ENCODE measurements around the gene SRGAP2C. TPM values are rescaled to one million over a fixed set of nuclear protein-coding genes. Genes with fewer than 3 reads are reported as not detected.
"Not testable (repeated sequence)": the region's sequence is repeated elsewhere in the genome, so short reads cannot be mapped to it uniquely, and the experiment has no call there.

Gene SRGAP2C
- total and polyA plus RNA-seq, 2 of the 13 experiments (the other 11 are each of a cell fraction or from before 2014, with no cell fraction given): 6.9 to 8.4 TPM

DNA sequence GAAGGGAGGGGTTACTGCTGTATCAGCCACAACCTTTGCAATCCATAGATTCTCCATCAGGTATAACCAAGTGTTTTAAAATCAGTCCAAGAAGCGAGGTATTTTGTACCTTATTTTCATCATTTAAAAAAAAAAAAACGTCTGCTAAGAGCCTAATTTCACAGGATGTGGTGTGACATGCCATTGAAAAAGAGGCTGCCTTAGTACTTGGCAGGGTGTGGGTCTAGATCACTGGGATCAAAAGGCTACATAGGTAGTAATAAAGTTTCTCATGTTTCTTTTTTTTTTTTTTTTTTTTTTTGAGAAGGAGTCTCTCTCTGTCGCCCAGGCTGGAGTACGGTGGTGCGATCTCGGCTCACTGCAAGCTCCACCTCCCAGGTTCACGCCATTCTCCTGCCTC, 192.2 kb downstream of the SRGAP2C start:
- BruUV-seq (replicated peaks); DNase-seq (ENCODE audit: low spot score); H3K9ac ChIP-seq (ENCODE audit: insufficient read depth, low read depth, low read length); H3K36me3 ChIP-seq (replicated peaks in 1 of 2; ENCODE audit: control insufficient read depth in 1 of 2, insufficient read depth in 2 of 2, low read length in 2 of 2); H3K4me3 ChIP-seq (replicated peaks in 1 of 3; ENCODE audit: insufficient read depth in 1 of 3, low read depth in 2 of 3, low read length in 3 of 3); POLR2A ChIA-PET; ATAC-seq; H3K4me1 ChIP-seq (ENCODE audit: insufficient read depth, low read length); intact Hi-C loops (cut with micrococcal nuclease; ENCODE audit: unreplicated experiment); H3K4me2 ChIP-seq (ENCODE audit: low read depth, low read length); H3K9me3 ChIP-seq (ENCODE audit: low read length); H3K27me3 ChIP-seq (ENCODE audit: control insufficient read depth in 1 of 2, insufficient read depth in 2 of 2, low read length in 2 of 2); H2AFZ ChIP-seq (ENCODE audit: low read length); FAIRE-seq; H4K20me1 ChIP-seq (ENCODE audit: insufficient read depth, low read length); CTCF ChIA-PET (ENCODE audit: low intra/inter-chr PET ratio, low total read pairs); in situ Hi-C loops (cut with HindIII; ENCODE audit: extremely low pct_ligation_motif_present, low pct_unique_long_range_greater_than_20kb); H3K79me2 ChIP-seq (ENCODE audit: insufficient read depth, low read length); H3K27ac ChIP-seq (ENCODE audit: extremely low read length, insufficient read depth, low read length): not testable (repeated sequence)
- 100% methylated on average over 1 of the region's 7 CpGs for WGBS (ENCODE audit: low lambda C conversion rate)

GRCh38 chr1:121378757-121379156, 194.0 kb downstream of the SRGAP2C start:
- H3K27ac ChIP-seq (ENCODE audit: extremely low read length, insufficient read depth, low read length); ATAC-seq; BruUV-seq (replicated peaks); H3K9me3 ChIP-seq (ENCODE audit: low read length); H2AFZ ChIP-seq (ENCODE audit: low read length); H3K27me3 ChIP-seq (ENCODE audit: control insufficient read depth in 1 of 2, insufficient read depth in 2 of 2, low read length in 2 of 2); H4K20me1 ChIP-seq (ENCODE audit: insufficient read depth, low read length); DNase-seq (ENCODE audit: low spot score); in situ Hi-C loops (cut with HindIII; ENCODE audit: extremely low pct_ligation_motif_present, low pct_unique_long_range_greater_than_20kb); H3K9ac ChIP-seq (ENCODE audit: insufficient read depth, low read depth, low read length); H3K4me1 ChIP-seq (ENCODE audit: insufficient read depth, low read length); H3K36me3 ChIP-seq (replicated peaks in 1 of 2; ENCODE audit: control insufficient read depth in 1 of 2, insufficient read depth in 2 of 2, low read length in 2 of 2); H3K4me2 ChIP-seq (ENCODE audit: low read depth, low read length); FAIRE-seq; intact Hi-C loops (cut with micrococcal nuclease; ENCODE audit: unreplicated experiment); CTCF ChIA-PET (ENCODE audit: low intra/inter-chr PET ratio, low total read pairs); H3K79me2 ChIP-seq (ENCODE audit: insufficient read depth, low read length); POLR2A ChIA-PET; H3K4me3 ChIP-seq (replicated peaks in 1 of 3; ENCODE audit: insufficient read depth in 1 of 3, low read depth in 2 of 3, low read length in 3 of 3): not testable (repeated sequence)
- WGBS (ENCODE audit: low lambda C conversion rate): 95% methylated on average over 5 of the region's 5 CpGs

GRCh38 chr1:121384754-121385153, 200.0 kb downstream of the SRGAP2C start:
- WGBS (ENCODE audit: low lambda C conversion rate): 95% methylated on average over 3 of the region's 4 CpGs
- DNase-seq (ENCODE audit: low spot score); H3K9ac ChIP-seq (ENCODE audit: insufficient read depth, low read depth, low read length); H3K9me3 ChIP-seq (ENCODE audit: low read length); H3K4me2 ChIP-seq (ENCODE audit: low read depth, low read length); POLR2A ChIA-PET; H3K27ac ChIP-seq (ENCODE audit: extremely low read length, insufficient read depth, low read length); FAIRE-seq; H3K27me3 ChIP-seq (ENCODE audit: control insufficient read depth in 1 of 2, insufficient read depth in 2 of 2, low read length in 2 of 2); H3K4me1 ChIP-seq (ENCODE audit: insufficient read depth, low read length); H3K4me3 ChIP-seq (replicated peaks in 1 of 3; ENCODE audit: insufficient read depth in 1 of 3, low read depth in 2 of 3, low read length in 3 of 3); H3K79me2 ChIP-seq (ENCODE audit: insufficient read depth, low read length); H4K20me1 ChIP-seq (ENCODE audit: insufficient read depth, low read length); H3K36me3 ChIP-seq (replicated peaks in 1 of 2; ENCODE audit: control insufficient read depth in 1 of 2, insufficient read depth in 2 of 2, low read length in 2 of 2); H2AFZ ChIP-seq (ENCODE audit: low read length); in situ Hi-C loops (cut with HindIII; ENCODE audit: extremely low pct_ligation_motif_present, low pct_unique_long_range_greater_than_20kb); BruUV-seq (replicated peaks); ATAC-seq; CTCF ChIA-PET (ENCODE audit: low intra/inter-chr PET ratio, low total read pairs); intact Hi-C loops (cut with micrococcal nuclease; ENCODE audit: unreplicated experiment): not testable (repeated sequence)

DNA sequence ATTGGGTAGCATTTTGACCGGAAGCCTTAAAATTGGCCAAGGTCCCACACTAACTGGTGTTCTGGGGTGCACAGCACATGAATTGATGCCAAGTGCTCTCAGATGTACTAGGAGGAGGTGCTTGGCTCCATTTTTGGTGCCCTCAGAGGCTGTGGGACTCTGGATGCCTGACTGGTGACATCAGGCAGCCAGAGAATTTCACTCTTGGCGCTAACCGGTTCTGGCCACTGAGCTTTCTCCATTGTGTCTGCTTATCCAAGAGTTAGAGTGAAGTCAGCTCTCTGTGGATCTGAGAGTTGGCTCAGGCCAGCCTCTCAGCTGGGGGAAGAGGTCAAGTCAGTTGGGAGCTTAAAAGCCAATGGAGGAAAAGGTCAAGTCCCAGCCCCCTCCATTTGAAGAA, 200.4 kb downstream of the SRGAP2C start:
- DNase-seq (ENCODE audit: low spot score); H3K4me1 ChIP-seq (ENCODE audit: insufficient read depth, low read length); in situ Hi-C loops (cut with HindIII; ENCODE audit: extremely low pct_ligation_motif_present, low pct_unique_long_range_greater_than_20kb); CTCF ChIA-PET (ENCODE audit: low intra/inter-chr PET ratio, low total read pairs); BruUV-seq (replicated peaks); FAIRE-seq; H3K27me3 ChIP-seq (ENCODE audit: control insufficient read depth in 1 of 2, insufficient read depth in 2 of 2, low read length in 2 of 2); H4K20me1 ChIP-seq (ENCODE audit: insufficient read depth, low read length); H3K9me3 ChIP-seq (ENCODE audit: low read length); H3K4me2 ChIP-seq (ENCODE audit: low read depth, low read length); H3K27ac ChIP-seq (ENCODE audit: extremely low read length, insufficient read depth, low read length); POLR2A ChIA-PET; H3K4me3 ChIP-seq (replicated peaks in 1 of 3; ENCODE audit: insufficient read depth in 1 of 3, low read depth in 2 of 3, low read length in 3 of 3); intact Hi-C loops (cut with micrococcal nuclease; ENCODE audit: unreplicated experiment); H3K79me2 ChIP-seq (ENCODE audit: insufficient read depth, low read length); ATAC-seq; H2AFZ ChIP-seq (ENCODE audit: low read length); H3K36me3 ChIP-seq (replicated peaks in 1 of 2; ENCODE audit: control insufficient read depth in 1 of 2, insufficient read depth in 2 of 2, low read length in 2 of 2); H3K9ac ChIP-seq (ENCODE audit: insufficient read depth, low read depth, low read length): not testable (repeated sequence)
- no CpG with 5 or more reads among the region's 3 CpGs for WGBS (ENCODE audit: low lambda C conversion rate)
